Measurements from ENCODE around the gene DDR1.

DNA sequence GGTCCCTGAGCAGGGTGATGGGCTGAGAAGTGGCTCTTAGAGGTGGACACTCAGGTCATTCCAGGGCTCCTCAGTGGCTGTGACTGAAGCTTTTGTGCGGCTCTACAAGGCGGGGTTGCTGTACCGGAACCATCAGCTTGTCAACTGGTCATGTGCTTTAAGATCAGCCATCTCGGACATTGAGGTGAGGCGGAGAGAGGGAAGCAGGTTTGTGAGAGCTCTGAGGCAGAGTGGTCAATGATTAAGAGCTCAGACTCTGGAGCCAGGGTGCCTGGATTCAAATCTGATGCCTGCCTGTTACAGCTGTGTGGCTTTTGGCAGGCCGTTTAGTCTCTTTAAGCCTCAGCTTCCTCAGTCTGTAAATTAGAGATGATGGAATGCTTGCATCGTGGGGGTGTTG lies 32.7 kb downstream of the DDR1 start:
- TF ChIP-seq, protein P1, sequence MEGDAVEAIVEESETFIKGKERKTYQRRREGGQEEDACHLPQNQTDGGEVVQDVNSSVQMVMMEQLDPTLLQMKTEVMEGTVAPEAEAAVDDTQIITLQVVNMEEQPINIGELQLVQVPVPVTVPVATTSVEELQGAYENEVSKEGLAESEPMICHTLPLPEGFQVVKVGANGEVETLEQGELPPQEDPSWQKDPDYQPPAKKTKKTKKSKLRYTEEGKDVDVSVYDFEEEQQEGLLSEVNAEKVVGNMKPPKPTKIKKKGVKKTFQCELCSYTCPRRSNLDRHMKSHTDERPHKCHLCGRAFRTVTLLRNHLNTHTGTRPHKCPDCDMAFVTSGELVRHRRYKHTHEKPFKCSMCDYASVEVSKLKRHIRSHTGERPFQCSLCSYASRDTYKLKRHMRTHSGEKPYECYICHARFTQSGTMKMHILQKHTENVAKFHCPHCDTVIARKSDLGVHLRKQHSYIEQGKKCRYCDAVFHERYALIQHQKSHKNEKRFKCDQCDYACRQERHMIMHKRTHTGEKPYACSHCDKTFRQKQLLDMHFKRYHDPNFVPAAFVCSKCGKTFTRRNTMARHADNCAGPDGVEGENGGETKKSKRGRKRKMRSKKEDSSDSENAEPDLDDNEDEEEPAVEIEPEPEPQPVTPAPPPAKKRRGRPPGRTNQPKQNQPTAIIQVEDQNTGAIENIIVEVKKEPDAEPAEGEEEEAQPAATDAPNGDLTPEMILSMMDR (IDR thresholded peaks at IDR 0.05), result no peak
- no peak for TF ChIP-seq EZH2phosphoT487 (IDR thresholded peaks at IDR 0.05)
- no peak for TF ChIP-seq EZH2 (IDR thresholded peaks at IDR 0.05)

All from neural progenitor cell (in vitro differentiated cells).